Measurements from ENCODE around the gene TRAF2. TPM values are rescaled to one million over a fixed set of nuclear protein-coding genes. Genes with fewer than 3 reads are reported as not detected.

Gene TRAF2
- total RNA-seq, 4 donors from 2014 or later, result 2.9 to 7.7 (median 6.1) TPM

DNA sequence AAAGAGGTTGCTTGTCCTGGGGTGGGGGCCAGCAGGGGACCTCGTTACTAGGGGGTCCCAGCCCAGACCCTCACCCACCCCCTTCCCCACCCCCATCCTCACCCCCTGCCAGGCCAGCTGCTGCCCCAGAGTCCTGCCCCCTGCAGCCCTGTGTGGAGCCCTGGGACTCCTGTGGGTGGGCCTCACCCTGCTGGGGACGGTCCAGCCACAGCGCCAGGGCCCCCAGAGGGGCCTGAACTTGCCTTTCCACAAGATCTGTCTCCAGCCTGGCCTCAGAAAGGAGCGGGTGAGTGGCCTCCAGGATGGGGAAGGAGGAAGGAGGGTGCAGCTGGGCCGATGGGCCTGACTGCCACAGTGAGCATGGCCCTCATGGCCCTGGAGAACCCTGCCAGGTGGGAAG, 83.5 kb downstream of the TRAF2 start:
- TF ChIP-seq, protein P1, sequence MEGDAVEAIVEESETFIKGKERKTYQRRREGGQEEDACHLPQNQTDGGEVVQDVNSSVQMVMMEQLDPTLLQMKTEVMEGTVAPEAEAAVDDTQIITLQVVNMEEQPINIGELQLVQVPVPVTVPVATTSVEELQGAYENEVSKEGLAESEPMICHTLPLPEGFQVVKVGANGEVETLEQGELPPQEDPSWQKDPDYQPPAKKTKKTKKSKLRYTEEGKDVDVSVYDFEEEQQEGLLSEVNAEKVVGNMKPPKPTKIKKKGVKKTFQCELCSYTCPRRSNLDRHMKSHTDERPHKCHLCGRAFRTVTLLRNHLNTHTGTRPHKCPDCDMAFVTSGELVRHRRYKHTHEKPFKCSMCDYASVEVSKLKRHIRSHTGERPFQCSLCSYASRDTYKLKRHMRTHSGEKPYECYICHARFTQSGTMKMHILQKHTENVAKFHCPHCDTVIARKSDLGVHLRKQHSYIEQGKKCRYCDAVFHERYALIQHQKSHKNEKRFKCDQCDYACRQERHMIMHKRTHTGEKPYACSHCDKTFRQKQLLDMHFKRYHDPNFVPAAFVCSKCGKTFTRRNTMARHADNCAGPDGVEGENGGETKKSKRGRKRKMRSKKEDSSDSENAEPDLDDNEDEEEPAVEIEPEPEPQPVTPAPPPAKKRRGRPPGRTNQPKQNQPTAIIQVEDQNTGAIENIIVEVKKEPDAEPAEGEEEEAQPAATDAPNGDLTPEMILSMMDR (IDR thresholded peaks at IDR 0.05; ENCODE audit: low read depth), result no peak

DNA sequence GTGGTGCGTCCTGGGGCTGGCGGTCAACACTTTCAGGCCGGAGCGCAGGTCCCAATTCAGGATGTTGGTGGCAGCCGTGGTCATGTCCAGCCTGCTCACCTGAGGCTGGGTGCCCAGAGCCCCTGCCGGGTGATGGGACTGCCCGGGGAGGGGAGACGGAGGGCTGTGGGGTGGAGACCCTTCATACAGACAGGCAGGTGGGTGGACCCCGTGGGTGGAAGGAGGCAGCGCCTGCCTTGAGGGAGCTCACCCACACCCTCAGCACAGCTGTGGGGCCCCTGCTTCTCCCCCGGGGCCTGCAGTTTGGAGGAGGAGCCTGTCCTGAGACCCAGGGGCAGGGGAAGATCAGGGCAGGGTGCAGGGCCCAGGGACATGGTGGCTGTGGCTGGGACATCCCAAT, 84.0 kb downstream of the TRAF2 start:
- TF ChIP-seq, protein P1 (IDR thresholded peaks at IDR 0.05; ENCODE audit: low read depth), result no peak

DNA sequence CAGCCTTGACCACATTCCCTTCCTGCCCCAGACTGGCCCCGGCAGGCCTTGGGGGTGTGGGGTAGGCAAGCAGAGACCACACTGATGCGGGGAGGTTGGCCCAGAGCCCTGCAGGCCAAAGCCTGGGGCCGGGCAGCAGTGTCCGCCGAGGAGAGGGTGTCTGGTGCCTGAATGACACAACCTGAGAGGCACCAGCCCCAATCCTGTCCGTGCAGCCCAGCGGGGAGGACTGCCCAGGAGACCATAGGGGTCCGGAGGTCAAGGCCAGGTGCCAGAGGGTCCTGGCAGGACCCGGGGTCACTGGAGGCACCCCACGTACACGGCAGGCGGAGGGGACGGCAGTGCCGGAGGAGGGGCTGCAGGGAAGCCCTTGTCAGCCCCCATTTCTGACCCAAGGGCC, 85.4 kb downstream of the TRAF2 start:
- TF ChIP-seq, protein P1 (IDR thresholded peaks at IDR 0.05; ENCODE audit: low read depth), result no peak

DNA sequence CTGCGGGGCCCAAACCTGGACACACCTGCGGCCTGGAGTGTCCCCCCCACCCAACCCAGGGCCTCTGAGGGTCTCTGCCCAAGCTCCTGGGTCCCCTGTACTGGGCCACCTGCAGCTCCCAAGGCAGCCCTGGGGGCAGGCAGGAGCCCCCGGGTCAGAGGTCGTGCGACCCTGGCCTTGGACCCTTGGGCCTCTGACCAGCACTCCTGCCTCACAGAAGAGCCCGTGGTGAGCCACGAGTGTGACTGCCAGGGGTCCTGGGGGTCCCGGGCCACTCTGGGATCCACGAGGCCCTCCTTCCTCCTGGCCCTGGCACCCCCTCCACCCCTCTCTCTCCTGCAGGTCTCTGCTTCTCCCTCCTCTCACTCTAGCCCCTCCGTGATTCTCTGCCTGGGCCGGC, 86.0 kb downstream of the TRAF2 start:
- TF ChIP-seq, protein P1 (IDR thresholded peaks at IDR 0.05; ENCODE audit: low read depth), result no peak

DNA sequence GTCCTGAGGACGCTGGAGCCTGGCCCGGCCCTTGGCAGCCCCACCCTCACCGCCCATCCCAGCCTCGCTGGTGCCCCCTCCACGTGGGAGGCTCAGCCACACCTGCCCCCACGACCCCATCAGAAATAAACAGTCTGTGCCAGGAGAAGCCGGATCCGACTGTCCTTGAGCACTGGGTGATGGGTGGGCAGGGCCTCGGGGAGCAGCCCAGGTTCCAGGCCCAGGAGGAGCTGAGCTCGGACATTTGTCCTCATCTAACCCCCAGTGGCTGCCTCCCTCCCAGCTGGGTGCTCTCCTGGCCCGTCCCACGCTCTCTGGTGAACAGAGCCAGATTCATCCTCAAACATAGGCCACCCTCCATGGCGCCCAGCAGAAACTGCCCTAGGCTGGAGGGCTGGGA, 86.4 kb downstream of the TRAF2 start:
- TF ChIP-seq, protein P1 (IDR thresholded peaks at IDR 0.05; ENCODE audit: low read depth), result no peak

DNA sequence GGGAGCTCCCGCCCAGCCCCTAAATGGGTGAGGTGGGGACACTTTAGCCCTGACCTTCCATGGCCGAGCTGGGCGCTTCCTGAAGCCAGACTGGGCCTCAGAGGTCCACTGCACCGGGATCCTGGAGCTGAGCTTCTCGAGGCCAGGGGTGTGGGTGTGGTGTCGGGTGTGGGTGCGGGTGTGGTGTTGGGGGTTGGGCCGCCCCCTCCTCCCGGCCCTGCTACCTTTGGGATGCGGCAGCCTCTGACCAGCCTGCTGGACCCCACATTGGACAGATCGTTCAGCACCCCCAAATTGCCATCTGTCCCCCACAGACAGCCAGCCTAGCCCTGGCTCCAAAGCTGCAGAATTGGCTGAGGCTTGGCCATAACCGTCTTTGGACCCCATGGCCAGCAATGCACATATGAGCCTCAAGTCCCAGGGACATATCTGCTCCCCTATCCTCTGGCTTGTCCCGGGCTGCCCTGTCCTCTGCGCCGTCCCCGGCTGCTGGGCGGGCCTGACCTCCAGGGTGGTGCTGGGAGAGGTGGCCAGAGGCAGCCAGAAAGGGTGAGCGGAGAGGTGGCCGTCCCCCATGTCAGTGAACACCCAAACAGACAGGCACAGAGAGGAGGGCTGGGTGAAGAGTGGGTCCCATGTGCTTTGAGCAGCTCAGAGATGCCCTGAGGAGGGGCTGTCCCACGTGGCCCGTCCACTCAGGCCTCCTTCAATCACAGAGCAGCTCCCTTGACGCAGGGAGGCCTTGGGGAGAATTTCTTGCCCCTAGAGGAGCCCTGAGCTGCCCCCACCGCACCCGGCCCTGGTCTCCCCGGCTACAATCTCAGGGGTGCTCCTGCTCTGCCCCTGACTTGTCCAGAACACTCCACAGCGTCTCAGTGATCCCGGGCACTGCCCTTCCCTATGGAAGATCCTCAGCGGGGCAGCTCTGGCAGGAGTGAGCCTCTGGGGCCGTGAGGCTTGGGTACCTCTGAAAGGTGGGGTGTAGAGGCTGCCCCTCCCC, 87.6 kb downstream of the TRAF2 start:
- TF ChIP-seq, protein P1 (IDR thresholded peaks at IDR 0.05; ENCODE audit: low read depth), result no peak

DNA sequence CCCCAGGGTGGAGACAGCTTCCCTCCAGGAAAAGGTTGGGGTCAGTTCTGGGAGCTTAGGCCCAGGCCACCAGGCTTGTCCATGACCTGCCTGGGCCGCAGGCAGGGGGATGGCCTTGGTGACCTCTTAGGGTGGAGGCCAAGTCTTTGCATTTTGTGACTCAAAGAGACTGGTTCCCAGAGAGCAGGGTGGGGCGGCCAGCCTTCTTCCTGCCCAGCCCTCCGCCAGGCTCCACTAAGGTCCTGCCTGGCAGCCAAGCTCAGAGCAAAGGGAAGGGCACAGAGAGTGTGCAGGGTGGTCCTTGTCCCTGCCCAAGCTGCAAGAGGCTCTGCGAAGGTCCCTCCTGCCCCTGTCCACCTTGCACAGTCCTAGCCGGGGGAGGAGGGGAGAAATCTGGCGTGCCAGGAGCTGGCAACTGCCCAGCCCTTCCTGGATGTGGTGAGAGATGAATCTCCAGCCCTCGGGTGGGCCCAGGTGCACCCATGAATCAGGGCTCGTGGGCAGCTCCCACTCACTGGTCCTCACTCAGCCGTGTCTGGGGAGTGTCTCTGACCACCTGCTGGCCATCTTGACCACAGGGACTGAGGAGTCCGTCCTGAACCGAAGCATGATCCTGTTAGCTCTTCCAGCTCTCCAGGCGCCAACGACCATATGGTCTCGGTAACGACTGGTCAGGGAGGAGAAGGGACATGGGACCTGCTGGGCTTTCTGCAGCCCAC, 88.7 kb downstream of the TRAF2 start:
- TF ChIP-seq, protein P1 (IDR thresholded peaks at IDR 0.05; ENCODE audit: low read depth), result no peak
